NB4 (cell line): ENCODE measurements around the gene DDX47.

ENCODE experiments used
- DNase-seq: peaks from one replicate; pipeline ENCODE4 v3.0.0; 2010; ENCODE audit warnings: low read depth
- H3K4me3 ChIP-seq: one replicate; pipeline ENCODE4 v1.5.1; 2011; ENCODE audit warnings: mild to moderate bottlenecking, low read depth, low read length, moderate library complexity
- CTCF ChIP-seq: IDR thresholded peaks from one replicate; pipeline ENCODE4 v1.5.1; 2012; ENCODE audit warnings: low read depth, low read length
- MAX ChIP-seq: IDR thresholded peaks from 2 replicates; pipeline ENCODE4 v1.6.1; 2011; ENCODE audit warnings: low read depth, low read length
- MYC ChIP-seq: IDR thresholded peaks from 2 replicates; pipeline ENCODE4 v1.6.1; 2011; ENCODE audit warnings: low read depth, low read length
- POLR2A ChIP-seq: IDR thresholded peaks from 2 replicates; pipeline ENCODE4 v1.6.1; 2011; ENCODE audit warnings: mild to moderate bottlenecking; ENCODE audit not compliant: insufficient read length; ENCODE audit errors: extremely low read depth

The DDX47 gene

GRCh38 chr12:12821975-12822374 lies 8.8 kb downstream of the DDX47 start:
- H3K4me3 ChIP-seq: no peak overlapping the region
- TF ChIP-seq MYC: no peak
- no peak for TF ChIP-seq CTCF
- no peak for TF ChIP-seq MAX
- no peak for TF ChIP-seq POLR2A
- no peak for DNase-seq

- H3K4me3 ChIP-seq: no peak overlapping the region
- TF ChIP-seq MYC (no peak), POLR2A (no peak), CTCF (no peak), MAX (no peak)
- no peak for DNase-seq
Observed at GRCh38 chr12:12822886-12823285, 9.7 kb downstream of the DDX47 start.

GRCh38 chr12:12823300-12823699 lies 10.2 kb downstream of the DDX47 start:
- no peak for DNase-seq

GRCh38 chr12:12823811-12824210 lies 10.7 kb downstream of the DDX47 start:
- DNase-seq: no peak
- H3K4me3 ChIP-seq: no peak overlapping the region
- no peak for TF ChIP-seq CTCF
- TF ChIP-seq POLR2A: no peak
- TF ChIP-seq MAX: no peak
- TF ChIP-seq MYC: no peak

More at GRCh38 chr12:12823300-12823699, 10.2 kb downstream of the DDX47 start:
- TF ChIP-seq MYC (no peak), POLR2A (no peak), MAX (no peak), CTCF (no peak)
- H3K4me3 ChIP-seq: no peak overlapping the region

GRCh38 chr12:12835378-12836146 lies 22.4 kb downstream of the DDX47 start:
- no peak overlapping the region for H3K4me3 ChIP-seq
- DNase-seq: no peak
- TF ChIP-seq MYC: no peak
- TF ChIP-seq POLR2A: no peak
- TF ChIP-seq CTCF: no peak
- no peak for TF ChIP-seq MAX
